Mononuclear cell (primary cell): ENCODE data around the gene DMWD. TPM values are rescaled to one million over a fixed set of nuclear protein-coding genes. Genes with fewer than 3 reads are reported as not detected.
"Not testable (repeated sequence)": the region's sequence is repeated elsewhere in the genome, so short reads cannot be mapped to it uniquely, and the experiment has no call there.

Experiments
- H3K27me3 ChIP-seq: 2 replicates; pipeline ENCODE4 v1.6.0; 2011; ENCODE audit warnings: low read length, control low read depth; ENCODE audit not compliant: insufficient read depth
- H3K4me1 ChIP-seq: 2 replicates; pipeline ENCODE4 v1.5.1; 2011; ENCODE audit warnings: mild to moderate bottlenecking, low read length, control low read depth; ENCODE audit not compliant: insufficient read depth
- H3K4me3 ChIP-seq: 2 replicates; pipeline ENCODE4 v1.5.1; 2011; ENCODE audit warnings: mild to moderate bottlenecking, low read length, moderate library complexity
- H3K9me3 ChIP-seq: 2 replicates; pipeline ENCODE4 v1.5.1; 2011; ENCODE audit warnings: low read depth, mild to moderate bottlenecking, control low read depth, low read length
- total RNA-seq: library from RNA; depleted of rRNA; stranded (reverse); fragments of >200 nt; gene quantifications from one replicate; pipeline ENCODE4 v1.2.3, GENCODE V29; 2012

The DMWD gene
- total RNA-seq, 1 donor = 15.2 TPM

DNA sequence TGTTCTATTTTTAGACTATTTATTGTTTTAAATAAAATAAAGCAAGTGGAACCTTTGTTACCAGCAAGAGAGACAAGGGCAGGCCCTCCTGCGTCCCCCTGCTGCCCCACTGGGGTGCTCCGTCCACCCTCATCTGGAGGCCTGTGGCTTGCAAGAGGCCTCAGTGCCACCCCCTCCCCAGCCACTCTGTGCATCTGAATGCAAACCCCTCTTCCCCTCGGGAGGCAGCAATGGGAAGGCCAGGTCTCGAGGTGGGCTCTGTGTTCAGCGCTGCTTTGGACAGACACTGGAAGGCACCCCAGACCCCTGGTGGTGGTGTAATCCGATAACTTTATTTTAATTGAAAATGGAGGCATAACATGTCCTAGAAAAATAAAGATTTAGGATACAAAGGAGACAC is 28.2 kb downstream of the DMWD start:
- H3K4me3 ChIP-seq = no peak overlapping the region
- H3K4me1 ChIP-seq = peaks cover 15% of the 10 kb centered on the region
- H3K27me3 ChIP-seq = peaks cover 19% of the 10 kb centered on the region
- no peaks in the 10 kb centered on the region for H3K9me3 ChIP-seq

DNA sequence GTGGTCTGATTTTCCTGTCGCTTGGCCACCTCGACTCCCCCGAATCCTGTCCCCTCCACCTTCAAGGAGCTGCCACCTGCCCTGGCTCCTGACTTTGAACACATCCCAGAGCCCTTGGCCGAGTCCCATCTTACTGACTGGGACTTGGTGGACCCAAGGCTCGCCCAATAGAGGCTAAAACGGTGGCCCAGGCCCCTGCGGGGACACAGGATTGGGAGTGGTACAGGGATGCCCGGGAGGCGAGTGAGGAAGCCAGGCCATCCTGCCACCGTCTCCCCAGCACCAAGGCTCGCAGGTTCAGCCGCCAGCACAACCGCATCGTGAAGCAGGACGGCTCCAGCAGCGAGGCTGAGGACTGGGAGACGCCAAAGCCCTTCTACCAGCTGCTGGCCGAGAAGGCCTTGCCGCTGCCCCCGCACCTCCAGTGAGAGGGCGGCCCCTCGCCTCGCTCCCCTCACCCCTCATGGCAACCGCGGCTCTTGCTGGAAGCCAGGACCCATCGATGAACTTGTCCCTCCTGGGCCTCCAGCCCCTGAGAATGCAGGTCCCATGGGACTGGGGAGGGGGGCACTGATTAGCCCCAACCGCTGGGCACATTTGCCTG is 28.9 kb downstream of the DMWD start:
- Histone ChIP-seq H3K4me1 (peaks cover 8% of the 10 kb centered on the region), H3K27me3 (peaks cover 19% of the 10 kb centered on the region), H3K9me3 (no peaks in the 10 kb centered on the region), H3K4me3 (no peak overlapping the region)

DNA sequence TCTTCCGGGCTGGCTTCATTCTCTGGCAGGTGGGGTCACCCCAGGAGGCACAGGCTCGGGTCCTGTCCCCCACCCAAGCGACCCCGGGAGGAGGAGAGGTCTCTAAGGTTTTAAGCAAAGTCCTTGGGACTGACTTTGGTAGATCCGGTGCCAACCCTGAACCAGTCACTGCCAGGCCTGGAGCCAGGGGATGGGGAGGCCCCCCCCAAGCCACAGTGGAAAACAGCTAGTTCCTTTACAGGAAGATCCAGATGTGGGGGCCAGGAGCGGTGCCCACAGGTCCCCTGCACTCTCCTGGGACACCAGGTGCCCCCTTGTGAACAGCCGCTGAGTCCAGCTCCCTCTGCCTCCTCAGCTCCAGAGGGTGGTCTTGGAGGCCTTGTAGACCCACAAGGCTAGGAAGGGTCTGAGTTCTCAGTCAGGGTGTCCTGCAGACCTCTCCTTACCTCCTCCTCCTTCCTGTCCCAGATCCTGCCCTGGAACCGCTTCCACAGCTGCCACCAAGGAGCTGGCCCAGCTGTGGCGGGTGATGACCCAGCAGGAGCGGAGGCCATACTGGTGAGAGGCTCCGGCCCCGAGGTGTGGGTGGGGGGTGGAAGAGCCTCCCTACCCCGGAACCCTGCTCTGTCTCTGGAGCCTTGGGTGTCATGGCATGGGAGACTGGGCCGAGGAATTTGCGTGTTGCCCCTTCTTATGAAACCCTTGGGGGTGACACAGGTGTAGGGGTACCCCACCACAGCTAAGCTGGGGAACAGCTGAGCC is 29.6 kb downstream of the DMWD start:
- H3K27me3 ChIP-seq = peaks cover 17% of the 10 kb centered on the region
- no peaks in the 10 kb centered on the region for H3K9me3 ChIP-seq
- H3K4me3 ChIP-seq = no peak overlapping the region
- peaks cover 5% of the 10 kb centered on the region for H3K4me1 ChIP-seq

DNA sequence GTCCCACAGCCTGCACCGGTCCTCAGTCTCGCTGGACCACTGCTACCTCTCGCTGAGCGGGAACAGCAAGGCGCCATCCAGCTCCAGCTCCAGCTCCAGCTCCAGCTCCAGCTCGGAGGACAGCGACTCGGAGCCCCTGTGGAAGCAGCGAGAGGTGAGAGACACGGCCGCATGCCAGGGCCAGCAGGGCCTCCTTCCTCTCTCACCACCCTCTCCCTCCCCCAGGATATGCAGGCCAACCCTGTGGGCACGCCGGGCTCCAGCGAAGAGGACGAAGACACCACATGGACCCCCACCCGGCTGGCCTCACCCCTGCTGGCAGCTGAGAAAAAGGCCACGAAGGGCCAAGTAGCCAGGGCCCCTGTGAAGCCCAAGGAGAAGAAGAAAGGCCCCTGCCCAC is 30.9 kb downstream of the DMWD start:
- no peaks in the 10 kb centered on the region for H3K4me1 ChIP-seq
- H3K27me3 ChIP-seq = peaks cover 3% of the 10 kb centered on the region
- H3K4me3 ChIP-seq = no peak overlapping the region
- H3K9me3 ChIP-seq = no peaks in the 10 kb centered on the region

DNA sequence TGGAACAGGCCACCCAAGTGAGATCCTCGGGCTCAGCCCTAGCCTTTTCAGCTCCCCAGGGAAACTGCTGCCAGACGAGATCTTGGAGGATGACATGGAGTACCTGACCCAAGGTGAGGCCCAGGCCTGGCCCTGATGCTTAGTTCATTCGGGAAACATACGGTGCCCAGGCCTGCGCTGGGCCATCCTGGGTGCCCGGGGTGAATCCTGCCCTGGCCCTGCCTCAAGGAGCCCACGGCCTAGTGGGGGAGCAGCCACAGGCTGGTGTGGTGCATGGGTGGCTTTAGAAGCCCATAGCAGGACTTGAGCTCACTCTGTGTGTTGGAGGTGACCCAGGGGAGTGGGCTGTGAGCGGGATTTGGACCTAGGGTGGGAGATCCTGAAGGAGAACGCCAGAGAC is 33.7 kb downstream of the DMWD start:
- H3K27me3 ChIP-seq = no peaks in the 10 kb centered on the region
- no peaks in the 10 kb centered on the region for H3K4me1 ChIP-seq
- H3K4me3 ChIP-seq = no peak overlapping the region
- no peaks in the 10 kb centered on the region for H3K9me3 ChIP-seq

DNA sequence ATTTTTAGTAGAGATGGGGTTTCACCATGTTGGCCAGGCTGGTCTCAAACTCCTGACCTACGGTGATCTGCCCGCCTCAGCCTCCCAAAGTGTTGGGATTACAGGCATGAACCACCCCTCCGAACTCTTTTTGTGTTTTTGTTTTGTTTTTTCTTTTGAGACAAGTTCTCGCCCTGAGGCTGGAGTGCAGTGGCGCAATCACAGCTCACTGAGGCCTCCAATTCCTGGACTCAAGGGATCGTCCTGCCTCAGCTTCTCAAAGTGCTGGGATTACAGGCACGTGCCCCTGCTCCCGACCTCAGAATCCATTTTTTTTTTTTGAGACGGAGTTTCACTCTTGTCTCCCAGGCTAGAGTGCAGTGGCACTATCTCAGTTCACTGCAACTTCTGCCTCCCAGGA is 35.0 kb downstream of the DMWD start:
- Histone ChIP-seq H3K9me3 (no peaks in the 10 kb centered on the region), H3K4me3 (no peak overlapping the region), H3K4me1 (no peaks in the 10 kb centered on the region), H3K27me3 (no peaks in the 10 kb centered on the region)

DNA sequence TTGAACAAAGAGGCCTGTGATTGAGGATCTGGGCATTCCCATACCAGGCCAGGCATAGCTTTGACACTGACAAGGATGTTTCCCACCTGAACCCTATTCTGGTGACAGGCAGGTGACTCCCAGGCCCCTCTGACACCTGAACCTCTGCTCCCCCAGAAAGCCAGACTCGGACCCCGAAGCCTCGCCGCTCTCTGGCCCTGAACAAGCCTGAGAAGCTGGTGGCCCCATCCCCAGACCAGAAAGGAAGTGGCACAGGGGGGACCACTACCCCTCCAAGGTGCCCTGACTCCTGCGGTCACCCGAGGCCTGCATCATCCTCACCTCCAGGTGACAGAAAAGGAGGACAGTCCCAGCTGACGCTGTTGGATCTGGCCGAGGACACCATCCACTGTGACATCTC is 38.3 kb downstream of the DMWD start:
- H3K4me3 ChIP-seq = no peak overlapping the region
- no peaks in the 10 kb centered on the region for H3K27me3 ChIP-seq
- H3K4me1 ChIP-seq = no peaks in the 10 kb centered on the region
- H3K9me3 ChIP-seq = no peaks in the 10 kb centered on the region

DNA sequence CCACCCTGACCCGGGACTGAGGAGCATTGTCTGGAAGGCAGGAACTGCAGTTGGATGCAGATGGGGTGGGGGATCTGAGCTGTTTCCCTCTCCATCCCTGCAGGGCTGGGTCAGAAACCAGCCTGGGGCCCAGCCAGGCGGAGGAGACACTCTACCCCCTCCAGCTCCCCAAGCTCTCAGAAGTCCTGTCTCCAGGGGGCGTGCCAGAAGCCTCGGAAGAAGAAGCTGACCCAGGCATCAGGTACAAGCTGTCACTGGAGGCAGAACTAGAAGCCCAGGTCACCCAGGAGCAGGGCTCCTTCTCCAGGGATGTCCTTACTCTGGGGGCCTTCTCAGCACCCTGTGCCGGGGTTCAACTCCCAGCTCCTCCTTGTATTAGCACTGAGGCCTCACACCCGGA is 39.1 kb downstream of the DMWD start:
- H3K4me1 ChIP-seq = no peaks in the 10 kb centered on the region
- H3K4me3 ChIP-seq = no peak overlapping the region
- no peaks in the 10 kb centered on the region for H3K27me3 ChIP-seq
- H3K9me3 ChIP-seq = no peaks in the 10 kb centered on the region

DNA sequence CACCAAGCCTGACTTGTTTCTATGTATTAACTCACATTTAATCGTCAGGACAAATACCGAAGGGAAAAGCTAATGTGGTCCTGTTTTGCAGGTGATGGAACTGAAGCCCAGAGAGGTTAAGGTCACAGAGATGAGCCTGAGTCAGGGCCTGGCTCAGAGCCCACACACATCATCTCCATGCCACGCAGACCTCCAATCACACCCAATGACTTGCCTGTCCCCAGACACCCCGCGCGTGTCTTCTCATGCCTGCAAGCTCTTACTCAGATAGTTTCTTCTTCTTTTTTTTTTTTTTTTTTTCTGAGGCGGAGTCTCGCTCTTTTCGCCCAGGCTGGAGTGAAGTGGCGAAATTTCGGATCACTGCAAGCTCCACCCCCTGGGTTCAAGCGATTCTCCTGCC is 40.0 kb downstream of the DMWD start:
- Histone ChIP-seq H3K9me3 (no peaks in the 10 kb centered on the region), H3K4me1 (no peaks in the 10 kb centered on the region), H3K27me3 (no peaks in the 10 kb centered on the region), H3K4me3 (no peak overlapping the region)

DNA sequence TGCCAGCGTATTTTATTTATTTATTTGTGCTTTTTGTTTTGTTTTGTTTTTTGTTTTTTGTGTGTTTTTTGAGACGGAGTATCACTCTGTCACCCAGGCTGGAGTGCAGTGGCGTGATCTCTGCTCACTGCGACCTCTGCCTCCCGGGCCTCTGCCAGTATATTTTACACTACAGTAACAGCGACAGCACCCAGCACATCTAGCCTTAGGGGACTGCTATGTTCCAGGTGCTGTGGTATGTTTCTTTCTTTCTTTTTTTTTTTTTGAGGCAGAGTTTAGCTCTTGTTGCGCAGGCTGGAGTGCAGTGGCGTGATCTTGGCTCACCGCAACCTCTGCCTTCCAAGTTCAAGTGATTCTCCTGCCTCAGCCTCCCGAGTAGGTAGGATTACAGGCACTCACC is 41.2 kb downstream of the DMWD start:
- H3K4me1 ChIP-seq, H3K4me3 ChIP-seq, H3K27me3 ChIP-seq, H3K9me3 ChIP-seq: not testable (repeated sequence)

DNA sequence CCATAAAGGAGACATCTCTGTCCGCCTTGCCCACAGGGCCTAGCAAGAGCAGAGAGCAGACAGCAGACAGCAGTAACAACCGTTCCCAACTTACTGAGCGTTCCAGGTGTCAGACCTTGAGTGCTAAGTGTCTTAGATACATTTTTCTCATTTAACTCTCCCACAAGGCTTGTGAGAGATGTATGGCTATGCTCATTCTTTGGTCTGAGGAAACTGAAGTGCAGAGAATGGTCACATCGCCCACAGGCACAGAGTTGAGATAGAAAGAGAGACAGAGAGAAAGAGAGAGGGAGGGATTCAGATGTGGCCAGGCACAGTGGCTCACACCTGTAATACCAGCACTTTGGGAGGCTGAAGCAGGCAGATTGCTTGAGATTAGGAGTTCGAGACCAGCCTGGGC is 45.1 kb downstream of the DMWD start:
- Histone ChIP-seq H3K9me3 (no peaks in the 10 kb centered on the region), H3K4me3 (no peak overlapping the region), H3K4me1 (no peaks in the 10 kb centered on the region), H3K27me3 (no peaks in the 10 kb centered on the region)

DNA sequence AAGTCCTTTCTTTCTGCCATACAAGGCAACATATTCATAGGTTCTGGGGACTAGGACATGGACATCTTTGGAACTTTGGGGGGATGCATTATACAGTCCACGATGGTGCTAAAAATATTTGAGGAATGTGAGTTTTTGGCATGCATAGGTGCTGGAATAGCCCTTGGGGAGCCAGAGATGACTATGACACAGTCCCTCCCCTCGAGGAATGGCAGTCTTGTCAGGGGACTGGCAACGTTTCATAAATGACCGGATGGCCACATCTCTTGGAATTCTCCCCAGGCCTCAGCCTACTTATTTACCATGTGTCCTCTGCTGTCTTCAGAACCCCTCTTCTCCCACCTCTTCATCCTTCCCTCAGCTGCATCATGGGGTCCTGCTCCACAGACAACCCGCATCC is 45.8 kb downstream of the DMWD start:
- no peak overlapping the region for H3K4me3 ChIP-seq

DNA sequence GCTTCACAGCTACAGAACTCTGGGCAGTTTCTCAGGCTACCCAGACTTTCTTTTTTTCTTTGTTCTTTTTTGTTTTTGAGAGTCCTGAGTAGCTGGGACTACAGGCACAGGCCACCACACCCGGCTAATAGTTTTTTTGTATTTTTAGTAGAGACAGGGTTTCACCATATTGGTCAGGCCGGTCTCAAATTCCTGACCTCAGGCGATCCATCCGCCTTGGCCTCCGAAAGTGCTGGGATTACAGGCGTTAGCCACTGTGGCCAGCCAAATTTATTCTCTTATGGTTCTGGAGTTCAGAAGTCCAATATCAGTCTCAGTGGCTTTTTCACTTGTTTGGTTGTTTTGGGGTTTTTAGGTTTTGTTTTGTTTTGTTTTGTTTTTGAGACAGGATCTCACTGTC is 47.0 kb downstream of the DMWD start:
- H3K9me3 ChIP-seq = no peaks in the 10 kb centered on the region
- no peaks in the 10 kb centered on the region for H3K4me1 ChIP-seq
- H3K27me3 ChIP-seq = no peaks in the 10 kb centered on the region
- H3K4me3 ChIP-seq = no peak overlapping the region

More for the DNA sequence above, 45.8 kb downstream of the DMWD start:
- Histone ChIP-seq H3K9me3 (no peaks in the 10 kb centered on the region), H3K4me1 (no peaks in the 10 kb centered on the region), H3K27me3 (no peaks in the 10 kb centered on the region)

DNA sequence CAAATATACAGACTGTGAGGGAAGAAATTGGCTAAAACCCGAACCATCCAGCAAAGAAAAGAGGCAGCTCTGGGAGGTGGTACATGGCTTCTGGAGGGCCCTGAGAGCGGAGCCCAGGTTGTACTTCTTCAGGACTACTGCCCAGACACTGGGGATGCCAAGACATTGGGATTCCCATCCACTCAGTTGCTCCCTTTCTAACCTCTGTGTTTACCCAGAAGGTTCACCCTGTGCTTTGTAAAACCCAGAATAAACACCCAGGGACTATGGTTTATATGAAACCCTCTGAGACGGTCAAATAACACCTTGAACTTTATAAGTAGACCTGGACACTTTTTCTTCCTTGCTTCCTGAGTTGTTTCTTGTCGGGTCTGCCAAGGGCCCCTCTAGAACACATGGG is 49.7 kb downstream of the DMWD start:
- H3K9me3 ChIP-seq = no peaks in the 10 kb centered on the region
- no peaks in the 10 kb centered on the region for H3K27me3 ChIP-seq
- no peak overlapping the region for H3K4me3 ChIP-seq
- H3K4me1 ChIP-seq = peaks cover 13% of the 10 kb centered on the region

DNA sequence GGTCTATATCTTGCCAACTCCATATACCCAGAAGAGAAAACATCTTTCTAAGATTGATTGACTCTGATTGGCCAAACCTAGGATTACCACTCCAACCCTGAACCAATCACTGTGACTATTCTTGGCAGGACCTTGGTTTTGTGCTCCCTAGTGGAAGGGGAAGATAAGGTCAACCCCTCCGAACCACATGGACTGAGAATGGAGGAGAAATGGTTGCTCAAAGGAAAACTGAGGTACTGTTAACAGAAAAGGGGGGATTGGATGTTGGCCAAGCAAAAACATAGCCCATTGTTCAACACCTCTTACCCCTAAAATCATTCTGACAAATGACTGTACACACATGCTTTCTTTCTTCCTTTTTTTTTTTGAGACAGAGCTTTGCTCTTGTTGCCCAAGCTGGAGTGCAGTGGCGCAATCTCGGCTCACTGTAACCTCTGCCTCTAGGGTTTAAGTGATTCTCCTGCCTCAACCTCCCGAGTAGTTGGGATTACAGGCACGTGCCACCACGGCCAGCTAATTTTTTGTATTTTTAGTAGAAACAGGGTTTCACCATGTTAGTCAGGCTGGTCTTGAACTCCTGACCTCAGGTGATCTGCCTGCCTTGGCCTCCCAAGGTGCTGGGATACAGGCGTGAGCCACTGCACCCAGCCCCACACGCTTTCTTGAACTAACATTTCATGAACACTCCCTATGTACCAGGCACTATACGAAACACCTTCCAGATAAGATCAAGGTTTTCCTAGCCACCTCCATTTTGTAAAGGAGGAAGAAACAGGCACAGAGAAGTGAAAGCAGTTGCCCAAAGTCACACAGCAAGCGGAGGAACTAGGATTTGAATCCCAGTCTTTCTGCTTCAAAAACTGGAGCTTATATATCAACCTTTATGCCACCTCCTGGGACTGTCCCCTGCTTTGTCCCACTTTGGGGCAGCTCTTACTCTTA is 52.9 kb downstream of the DMWD start:
- H3K4me3 ChIP-seq = no peak overlapping the region
- peaks cover 13% of the 10 kb centered on the region for H3K4me1 ChIP-seq
- no peaks in the 10 kb centered on the region for H3K27me3 ChIP-seq
- no peaks in the 10 kb centered on the region for H3K9me3 ChIP-seq
